ENCODE results near the gene HS3ST2. TPM values are rescaled to one million over a fixed set of nuclear protein-coding genes. Genes with fewer than 3 reads are reported as not detected.

HS3ST2 gene
- total RNA-seq, 1 donor from 2014 or later = 0.38 TPM

GRCh38 chr16:22775220-22775922 lies 38.6 kb upstream of the HS3ST2 start:
- no peaks in the 10 kb centered on the region for H3K4me1 ChIP-seq
- H3K27me3 ChIP-seq (ENCODE audit: low read depth) = peaks cover 76% of the 10 kb centered on the region
- intact Hi-C loops (cut with micrococcal nuclease) = no loop called here
- no peak overlapping the region for H3K27ac ChIP-seq (replicated peaks)
- H3K9me3 ChIP-seq (replicated peaks) = no peaks in the 10 kb centered on the region
- TF ChIP-seq CTCF (IDR thresholded peaks at IDR 0.05; ENCODE audit: borderline replicate concordance) = no peak
- no peak for DNase-seq
- no peaks in the 10 kb centered on the region for H3K36me3 ChIP-seq
- no peak overlapping the region for H3K4me3 ChIP-seq

GRCh38 chr16:22781480-22781879 lies 32.5 kb upstream of the HS3ST2 start:
- DNase-seq = no peak
- Histone ChIP-seq H3K36me3 (no peaks in the 10 kb centered on the region), H3K4me1 (no peaks in the 10 kb centered on the region), H3K27me3 (ENCODE audit: low read depth) (peaks cover 21% of the 10 kb centered on the region), H3K4me3 (no peak overlapping the region), H3K9me3 (replicated peaks) (no peaks in the 10 kb centered on the region), H3K27ac (replicated peaks) (no peak overlapping the region)
- intact Hi-C loops (cut with micrococcal nuclease) = no loop called here
- TF ChIP-seq CTCF (IDR thresholded peaks at IDR 0.05; ENCODE audit: borderline replicate concordance) = no peak

GRCh38 chr16:22782314-22782713 lies 31.6 kb upstream of the HS3ST2 start:
- H3K9me3 ChIP-seq (replicated peaks) = no peaks in the 10 kb centered on the region
- intact Hi-C loops (cut with micrococcal nuclease) = no loop called here
- peaks cover 20% of the 10 kb centered on the region for H3K27me3 ChIP-seq (ENCODE audit: low read depth)
- no peak overlapping the region for H3K4me3 ChIP-seq
- no peak overlapping the region for H3K27ac ChIP-seq (replicated peaks)
- no peak for DNase-seq
- H3K4me1 ChIP-seq = no peaks in the 10 kb centered on the region
- H3K36me3 ChIP-seq = no peaks in the 10 kb centered on the region
- TF ChIP-seq CTCF (IDR thresholded peaks at IDR 0.05; ENCODE audit: borderline replicate concordance) = no peak

DNA sequence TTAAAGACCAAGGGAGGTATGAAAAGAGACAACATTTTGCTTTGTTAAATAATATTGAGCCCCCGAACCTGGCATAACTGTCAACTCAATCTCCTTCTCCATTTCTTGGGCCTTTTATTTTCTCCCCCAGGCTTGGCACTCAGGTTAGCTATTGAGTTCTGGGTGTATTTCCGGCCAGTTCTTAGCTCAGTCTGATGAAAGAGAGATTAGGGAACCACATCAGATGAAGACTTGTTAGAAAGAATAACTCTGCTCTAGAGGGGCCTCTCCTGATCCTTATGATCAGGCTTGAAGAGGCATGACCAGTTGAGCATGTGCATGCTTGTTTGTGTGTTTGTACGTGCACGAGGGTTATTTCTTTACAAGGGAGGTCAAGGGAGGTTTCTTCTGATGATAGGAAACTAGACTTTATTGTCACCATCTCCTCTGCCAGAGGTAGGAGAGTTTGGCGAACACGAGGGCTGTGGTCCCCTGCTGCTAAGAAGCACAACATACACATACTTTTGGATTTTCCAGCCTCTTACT lies 29.2 kb upstream of the HS3ST2 start:
- H3K27ac ChIP-seq (replicated peaks) = no peak overlapping the region
- no peak for DNase-seq
- H3K36me3 ChIP-seq = no peaks in the 10 kb centered on the region
- no peaks in the 10 kb centered on the region for H3K4me1 ChIP-seq
- intact Hi-C loops (cut with micrococcal nuclease) = no loop called here
- no peaks in the 10 kb centered on the region for H3K9me3 ChIP-seq (replicated peaks)
- TF ChIP-seq CTCF (IDR thresholded peaks at IDR 0.05; ENCODE audit: borderline replicate concordance) = no peak
- no peak overlapping the region for H3K4me3 ChIP-seq
- peaks cover 19% of the 10 kb centered on the region for H3K27me3 ChIP-seq (ENCODE audit: low read depth)

GRCh38 chr16:22785552-22785951 lies 28.4 kb upstream of the HS3ST2 start:
- Histone ChIP-seq H3K27me3 (ENCODE audit: low read depth) (peaks cover 19% of the 10 kb centered on the region), H3K27ac (replicated peaks) (no peak overlapping the region), H3K36me3 (no peaks in the 10 kb centered on the region), H3K4me1 (no peaks in the 10 kb centered on the region), H3K4me3 (no peak overlapping the region), H3K9me3 (replicated peaks) (no peaks in the 10 kb centered on the region)
- DNase-seq = no peak
- no peak for TF ChIP-seq CTCF (IDR thresholded peaks at IDR 0.05; ENCODE audit: borderline replicate concordance)
- intact Hi-C loops (cut with micrococcal nuclease) = no loop called here
